Activated CD4-positive, alpha-beta T cell treated with anti-CD3 and anti-CD28 coated beads, Interleukin-2, amount 10 ng/mL, durations not matched to agents 7 days and 5 days (primary cell): Measurements from ENCODE around the gene BEST1. TPM values are rescaled to one million over a fixed set of nuclear protein-coding genes. Genes with fewer than 3 reads are reported as not detected.

Source experiments
- CTCF ChIA-PET: fragments of 350-600 bp; sonication (Branson Sonifier 250); formaldehyde crosslinking; loops from one replicate; lab custom pipeline; 2021; ENCODE audit warnings: antibody characterized with exemption; lab: Charles Lee
- POLR2A ChIA-PET: fragments of 350-600 bp; sonication (Branson Sonifier 250); formaldehyde crosslinking; loops from one replicate; lab custom pipeline; 2021; ENCODE audit warnings: antibody characterized with exemption; lab: Charles Lee
- DNase-seq: peaks from one replicate; pipeline ENCODE4 v3.0.0-alpha.2; 2020
- H3K27ac Mint-ChIP-seq: one replicate; pipeline ENCODE4 v1.8.0; 2021; ENCODE audit warnings: mild to moderate bottlenecking, moderate library complexity, mixed read lengths
- H3K27me3 Mint-ChIP-seq: one replicate; pipeline ENCODE4 v1.8.0; 2021; ENCODE audit warnings: mixed read lengths
- H3K36me3 Mint-ChIP-seq: one replicate; pipeline ENCODE4 v1.8.0; 2021; ENCODE audit warnings: low read depth, mixed read lengths
- H3K4me1 Mint-ChIP-seq: one replicate; pipeline ENCODE4 v1.8.0; 2021; ENCODE audit warnings: mixed read lengths
- H3K4me3 Mint-ChIP-seq: one replicate; pipeline ENCODE4 v1.8.0; 2021; ENCODE audit warnings: mild to moderate bottlenecking, moderate library complexity, mixed read lengths
- H3K9me3 Mint-ChIP-seq: one replicate; pipeline ENCODE4 v1.8.0; 2021; ENCODE audit warnings: mixed read lengths
- total RNA-seq, 2 experiments: library from RNA; stranded (reverse); gene quantifications; one replicate each; pipeline ENCODE4 v1.2.3, GENCODE V29; 2021

BEST1 gene
- not detected for total RNA-seq

GRCh38 chr11:61950035-61950547 is at the start of gene BEST1:
Gene BEST1 (plus strand): TSS chr11:61950351. CDS start chr11:61951807, 1,456 bp downstream.
- DNase-seq: no peak
- Mint-ChIP-seq H3K9me3 (no peaks in the 10 kb centered on the region), H3K4me1 (peaks cover 2% of the 10 kb centered on the region), H3K27ac (no peak within 1 kb of the TSS), H3K27me3 (peaks cover 12% of the 10 kb centered on the region), H3K4me3 (no peak within 1 kb of the TSS), H3K36me3 (no peaks in the 10 kb centered on the region)
- POLR2A ChIA-PET: no interaction called here
- CTCF ChIA-PET: interaction anchor here (0.9 to 1.6 kb wide), 5 partner anchors 11 to 152 kb away, joined by 3 to 9 read pairs (median 3); no protein-coding TSS in a partner anchor

- Mint-ChIP-seq H3K27me3 (no peaks in the 10 kb centered on the region), H3K27ac (no peak overlapping the region), H3K36me3 (no peaks in the 10 kb centered on the region), H3K9me3 (no peaks in the 10 kb centered on the region), H3K4me1 (peaks cover 6% of the 10 kb centered on the region), H3K4me3 (no peak overlapping the region)
- no peak for DNase-seq
- POLR2A ChIA-PET: no interaction called here
- CTCF ChIA-PET: interaction anchor here (0.6 to 5.1 kb wide), 5 partner anchors 46 to 207 kb away, joined by 4 to 52 read pairs (median 8); no protein-coding TSS in a partner anchor
These were observed 48.8 kb upstream of the BEST1 start for GRCh38 chr11:61901397-61901796.

GRCh38 chr11:61902313-61902712 is 47.8 kb upstream of the BEST1 start:
- Mint-ChIP-seq H3K27me3 (no peaks in the 10 kb centered on the region), H3K4me1 (peaks cover 6% of the 10 kb centered on the region), H3K4me3 (no peak overlapping the region), H3K27ac (no peak overlapping the region), H3K9me3 (no peaks in the 10 kb centered on the region), H3K36me3 (no peaks in the 10 kb centered on the region)
- no peak for DNase-seq
- ChIA-PET POLR2A (no interaction called here), CTCF (interaction anchor here (0.6 to 3.1 kb wide), 5 partner anchors 21 to 206 kb away, joined by 3 to 11 read pairs (median 4); no protein-coding TSS in a partner anchor)

GRCh38 chr11:61903845-61904244 is 46.3 kb upstream of the BEST1 start:
- Mint-ChIP-seq H3K4me1 (peaks cover 6% of the 10 kb centered on the region), H3K9me3 (no peaks in the 10 kb centered on the region), H3K4me3 (no peak overlapping the region), H3K36me3 (no peaks in the 10 kb centered on the region), H3K27me3 (no peaks in the 10 kb centered on the region), H3K27ac (no peak overlapping the region)
- DNase-seq: no peak
- ChIA-PET POLR2A (no interaction called here), CTCF (interaction anchor here (0.5 to 3.1 kb wide), 7 partner anchors 33 to 223 kb away, joined by 3 to 11 read pairs (median 3); no protein-coding TSS in a partner anchor)

GRCh38 chr11:61904539-61905048 is 45.6 kb upstream of the BEST1 start:
- Mint-ChIP-seq H3K4me1 (no peaks in the 10 kb centered on the region), H3K36me3 (no peaks in the 10 kb centered on the region), H3K27ac (no peak overlapping the region), H3K27me3 (no peaks in the 10 kb centered on the region), H3K4me3 (no peak overlapping the region), H3K9me3 (no peaks in the 10 kb centered on the region)
- ChIA-PET CTCF (interaction anchor here (0.5 to 3.1 kb wide), 7 partner anchors 34 to 223 kb away, joined by 3 to 11 read pairs (median 3); no protein-coding TSS in a partner anchor), POLR2A (no interaction called here)
- DNase-seq: no peak

- Mint-ChIP-seq H3K4me3 (no peak overlapping the region), H3K36me3 (no peaks in the 10 kb centered on the region), H3K4me1 (no peaks in the 10 kb centered on the region), H3K27ac (peak overlapping the region; percentile 31), H3K9me3 (no peaks in the 10 kb centered on the region), H3K27me3 (no peaks in the 10 kb centered on the region)
- ChIA-PET POLR2A (no interaction called here), CTCF (interaction anchor here (1.2 kb wide), 1 partner anchor 43 kb away, joined by 3 read pairs; no protein-coding TSS in a partner anchor)
- DNase-seq: no peak
These were observed 45.0 kb upstream of the BEST1 start for GRCh38 chr11:61905067-61905696.

- ChIA-PET CTCF (interaction anchor here (1.6 kb wide), 1 partner anchor 11 kb away, joined by 3 read pairs; the partner anchor contains the start of gene RAB3IL1), POLR2A (no interaction called here)
- H3K36me3 Mint-ChIP-seq: no peaks in the 10 kb centered on the region
- H3K4me1 Mint-ChIP-seq: no peaks in the 10 kb centered on the region
- no peaks in the 10 kb centered on the region for H3K27me3 Mint-ChIP-seq
- no peaks in the 10 kb centered on the region for H3K9me3 Mint-ChIP-seq
- no peak overlapping the region for H3K27ac Mint-ChIP-seq
- DNase-seq: no peak
- H3K4me3 Mint-ChIP-seq: no peak overlapping the region
These were observed 44.2 kb upstream of the BEST1 start for GRCh38 chr11:61905801-61906521.

GRCh38 chr11:61906522-61906909 is 43.6 kb upstream of the BEST1 start:
- ChIA-PET CTCF (interaction anchor here (1.3 to 2.6 kb wide), 4 partner anchors 8 to 203 kb away, joined by 3 to 10 read pairs (median 3); partner anchors contain the start of gene RAB3IL1), POLR2A (no interaction called here)
- H3K9me3 Mint-ChIP-seq: no peaks in the 10 kb centered on the region
- no peak overlapping the region for H3K27ac Mint-ChIP-seq
- H3K36me3 Mint-ChIP-seq: no peaks in the 10 kb centered on the region
- no peaks in the 10 kb centered on the region for H3K27me3 Mint-ChIP-seq
- H3K4me1 Mint-ChIP-seq: no peaks in the 10 kb centered on the region
- H3K4me3 Mint-ChIP-seq: no peak overlapping the region
- no peak for DNase-seq

GRCh38 chr11:61907282-61907681 is 42.9 kb upstream of the BEST1 start:
- CTCF ChIA-PET: interaction anchor here (1.0 to 2.6 kb wide), 7 partner anchors 9 to 202 kb away, joined by 3 to 10 read pairs (median 3); partner anchors contain the start of gene RAB3IL1

GRCh38 chr11:61907871-61908729 is 42.1 kb upstream of the BEST1 start:
- DNase-seq: no peak
- Mint-ChIP-seq H3K36me3 (no peaks in the 10 kb centered on the region), H3K4me3 (no peak overlapping the region), H3K4me1 (no peaks in the 10 kb centered on the region), H3K9me3 (no peaks in the 10 kb centered on the region), H3K27ac (no peak overlapping the region), H3K27me3 (no peaks in the 10 kb centered on the region)
- ChIA-PET CTCF (interaction anchor here (0.7 to 2.6 kb wide), 9 partner anchors 8 to 201 kb away, joined by 3 to 10 read pairs (median 3); partner anchors contain the start of gene RAB3IL1), POLR2A (no interaction called here)

More at GRCh38 chr11:61907282-61907681, 42.9 kb upstream of the BEST1 start:
- Mint-ChIP-seq H3K27me3 (no peaks in the 10 kb centered on the region), H3K4me3 (no peak overlapping the region), H3K27ac (no peak overlapping the region), H3K36me3 (no peaks in the 10 kb centered on the region), H3K4me1 (no peaks in the 10 kb centered on the region), H3K9me3 (no peaks in the 10 kb centered on the region)
- DNase-seq: no peak
- POLR2A ChIA-PET: no interaction called here

GRCh38 chr11:61908730-61909316 is 41.3 kb upstream of the BEST1 start:
- CTCF ChIA-PET: interaction anchor here (1.1 to 2.6 kb wide), 4 partner anchors 11 to 173 kb away, joined by 3 to 10 read pairs (median 4); no protein-coding TSS in a partner anchor
- Mint-ChIP-seq H3K4me3 (no peak overlapping the region), H3K27ac (no peak overlapping the region), H3K4me1 (no peaks in the 10 kb centered on the region), H3K9me3 (no peaks in the 10 kb centered on the region), H3K36me3 (no peaks in the 10 kb centered on the region), H3K27me3 (no peaks in the 10 kb centered on the region)
- DNase-seq: no peak
- POLR2A ChIA-PET: no interaction called here
